ENCODE results near the gene EBF4.
"Not testable (repeated sequence)": the region's sequence is repeated elsewhere in the genome, so short reads cannot be mapped to it uniquely, and the experiment has no call there.

EBF4 gene

DNA sequence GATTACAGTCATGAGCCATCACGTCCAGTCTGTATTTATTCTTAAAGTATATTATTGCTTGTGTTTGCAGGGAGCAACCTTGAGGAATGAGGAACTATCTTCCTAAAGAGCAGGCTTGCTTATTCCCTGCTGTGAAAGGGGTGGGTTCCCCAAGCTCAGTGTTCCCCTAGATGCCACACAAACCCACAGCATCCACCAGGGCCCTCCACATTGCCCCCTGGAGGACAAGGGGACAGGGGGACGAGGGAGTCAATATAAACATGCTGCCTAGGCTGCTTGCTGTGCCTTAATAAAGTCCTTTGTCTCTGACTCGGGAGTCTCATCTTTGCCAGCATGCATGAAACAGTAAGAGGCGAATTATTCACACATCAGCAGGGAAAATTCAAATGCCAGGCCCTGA, 20.6 kb upstream of the EBF4 start:
- DNase-seq (ENCODE audit: low read depth in 1 of 2, low spot score in 1 of 2): no peak

DNA sequence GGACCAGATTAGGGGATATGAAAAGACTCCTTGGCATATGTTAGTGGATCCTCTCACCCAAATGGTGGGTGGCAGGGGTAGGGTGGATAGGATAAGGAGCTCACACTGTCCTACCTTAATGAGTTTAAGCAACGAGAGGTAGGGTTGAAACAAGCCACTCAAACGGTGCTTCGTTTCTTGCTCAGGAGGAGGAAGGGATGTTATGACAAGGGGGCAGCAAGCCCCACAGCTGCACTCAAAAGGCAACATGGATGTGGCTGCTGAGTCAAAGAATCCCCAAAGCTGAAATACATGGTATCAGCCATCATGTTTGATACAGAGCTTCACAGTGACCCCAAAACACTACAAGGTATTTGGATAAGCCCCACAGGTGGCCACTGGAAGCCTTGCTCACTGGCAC, 20.1 kb upstream of the EBF4 start:
- DNase-seq (ENCODE audit: low read depth in 1 of 2, low spot score in 1 of 2): no peak

DNA sequence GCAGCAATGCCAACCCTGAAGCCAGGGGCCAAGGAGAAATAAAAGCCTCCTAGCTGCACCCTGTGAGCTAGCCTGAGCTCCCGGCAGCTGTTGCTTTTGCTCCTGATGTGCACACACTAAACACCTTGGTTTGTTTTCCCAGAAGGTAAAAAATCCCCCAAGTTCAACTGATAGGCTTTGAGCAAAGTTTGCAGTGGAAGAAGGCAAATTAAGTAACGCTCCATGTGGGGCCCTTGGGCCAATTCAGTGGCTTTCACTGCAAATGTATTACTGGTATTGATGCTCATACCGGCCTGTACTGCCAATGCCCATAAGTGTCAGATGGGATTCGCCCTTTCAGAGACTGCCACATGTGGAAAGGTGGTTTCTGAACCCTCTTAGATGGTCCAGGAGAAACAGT, 19.1 kb upstream of the EBF4 start:
- no peak for DNase-seq (ENCODE audit: low read depth in 1 of 2, low spot score in 1 of 2)

DNA sequence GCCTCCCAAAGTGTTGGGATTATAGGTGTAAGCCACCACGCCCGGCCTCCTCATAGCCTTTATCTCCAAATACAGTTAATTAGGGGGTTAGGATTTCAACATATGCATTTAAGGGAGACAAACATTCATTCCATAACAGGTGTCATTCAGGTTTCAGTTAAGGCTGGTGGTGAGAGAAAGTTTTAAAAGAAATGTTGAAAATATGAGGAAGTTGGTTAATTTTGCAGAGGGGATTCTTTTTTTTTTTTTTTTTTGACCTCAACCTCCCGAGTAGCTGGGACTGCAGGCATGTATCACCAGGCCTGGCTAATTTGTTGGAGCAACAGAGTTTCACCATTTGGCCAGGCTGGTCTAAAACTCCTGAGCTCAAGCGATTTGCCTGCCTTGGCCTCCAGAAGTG, 12.5 kb upstream of the EBF4 start:
- DNase-seq (ENCODE audit: low read depth in 1 of 2, low spot score in 1 of 2): no peak

DNA sequence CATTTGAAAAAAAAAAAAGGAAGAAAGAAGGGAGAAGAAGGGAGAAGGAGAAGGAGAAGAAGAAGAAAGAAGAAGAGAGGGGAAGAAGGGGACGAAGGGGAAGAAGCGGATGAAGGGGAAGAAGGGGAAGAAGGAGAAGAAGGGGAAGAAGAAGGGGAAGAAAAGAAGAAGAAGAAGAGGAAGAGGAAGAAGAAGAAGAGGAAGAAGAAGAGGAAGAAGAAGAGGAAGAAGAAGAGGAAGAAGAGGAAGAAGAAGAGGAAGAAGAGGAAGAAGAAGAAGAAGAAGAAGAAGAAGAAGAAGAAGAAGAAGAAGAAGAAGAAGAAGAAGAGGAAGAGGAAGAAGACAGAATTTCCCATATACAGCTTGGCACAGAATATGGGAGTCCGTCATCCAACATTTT, 10.5 kb upstream of the EBF4 start:
- DNase-seq (ENCODE audit: low read depth in 1 of 2, low spot score in 1 of 2): not testable (repeated sequence)

DNA sequence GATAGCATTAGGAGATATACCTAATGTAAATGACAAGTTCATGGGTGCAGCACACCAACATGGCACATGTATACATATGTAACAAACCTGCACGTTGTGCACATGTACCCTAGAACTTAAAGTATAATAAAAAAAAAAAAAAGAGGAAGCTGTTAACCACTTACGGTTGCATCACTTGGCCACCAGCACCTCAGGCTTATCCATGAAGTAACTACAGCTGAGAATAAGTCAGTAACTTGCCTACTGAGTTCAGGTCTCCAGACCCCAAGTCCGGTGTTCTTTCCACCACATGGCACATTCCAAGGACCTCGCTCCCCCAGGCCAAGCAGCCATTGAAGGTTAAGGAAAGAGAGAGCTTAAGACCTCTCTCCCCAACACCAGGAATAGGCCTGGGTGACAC, 7.8 kb upstream of the EBF4 start:
- DNase-seq (ENCODE audit: low read depth in 1 of 2, low spot score in 1 of 2): not testable (repeated sequence)

DNA sequence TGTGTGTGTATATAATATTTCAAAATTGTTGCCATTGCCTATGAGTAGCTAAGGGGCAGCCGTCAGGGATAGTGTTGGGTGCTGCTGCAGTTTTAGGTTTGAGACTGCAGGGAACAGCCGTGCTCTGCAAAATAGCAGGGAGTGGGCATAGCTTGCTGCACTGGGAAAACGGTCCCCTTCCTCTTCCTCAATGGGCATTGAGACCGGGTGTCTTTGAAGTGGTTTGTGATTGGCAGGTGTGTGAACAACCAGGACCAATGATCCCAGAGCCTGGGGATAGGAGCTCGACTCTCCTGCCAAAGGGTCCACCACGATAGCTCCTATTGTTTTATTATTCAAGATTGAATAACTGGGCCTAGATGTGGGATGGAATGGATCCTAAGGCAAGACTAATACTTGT, 5.1 kb upstream of the EBF4 start:
- DNase-seq (ENCODE audit: low read depth in 1 of 2, low spot score in 1 of 2): no peak

DNA sequence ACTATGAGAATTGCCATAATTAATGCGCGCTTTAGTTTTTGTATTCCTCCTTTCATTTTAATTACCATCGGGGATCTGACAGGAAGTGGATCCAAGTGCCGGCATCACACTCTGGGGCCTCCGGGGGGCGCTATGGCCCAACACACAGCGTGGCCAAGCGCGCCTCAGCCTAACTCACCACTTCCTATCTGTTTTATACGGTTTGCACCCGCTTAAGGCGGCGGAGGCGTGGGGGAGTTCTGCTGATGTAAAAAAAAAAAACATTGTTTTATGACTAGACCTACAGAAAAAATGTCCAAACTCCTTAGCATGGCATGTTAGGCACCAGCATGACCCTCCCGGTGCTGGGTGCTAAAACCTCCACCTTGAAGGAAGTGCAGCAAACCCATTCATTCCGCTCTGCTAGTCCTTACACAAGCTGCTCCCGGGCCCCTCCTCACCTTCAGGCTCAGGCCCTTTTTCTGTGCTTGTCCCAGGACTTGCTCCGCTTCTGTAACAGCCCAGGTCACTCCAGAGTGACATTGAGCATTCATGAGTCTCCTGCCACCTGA, 4.5 kb upstream of the EBF4 start:
- DNase-seq (ENCODE audit: low read depth in 1 of 2, low spot score in 1 of 2): peak; percentile 59 to 64

DNA sequence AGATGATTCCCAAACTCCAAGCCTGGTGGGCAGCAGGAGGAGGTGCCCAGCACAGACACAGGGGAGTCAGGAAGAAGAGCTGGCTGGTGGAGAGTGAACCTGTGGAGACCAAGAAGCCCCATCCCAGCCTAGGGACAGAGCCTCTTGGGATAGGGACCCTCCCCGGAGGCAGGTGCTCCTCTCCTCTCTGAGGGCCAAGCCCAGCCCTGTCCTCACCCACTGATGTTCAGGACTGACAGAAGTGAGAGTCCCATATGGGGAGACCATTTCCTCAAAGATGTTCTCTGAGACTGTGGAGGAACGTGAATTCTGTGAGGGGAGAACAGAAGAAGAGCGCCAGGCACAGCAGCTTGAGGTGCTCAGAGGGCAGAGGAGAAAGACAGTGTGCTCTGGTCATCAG, 2.4 kb upstream of the EBF4 start:
- no peak for DNase-seq (ENCODE audit: low read depth in 1 of 2, low spot score in 1 of 2)

DNA sequence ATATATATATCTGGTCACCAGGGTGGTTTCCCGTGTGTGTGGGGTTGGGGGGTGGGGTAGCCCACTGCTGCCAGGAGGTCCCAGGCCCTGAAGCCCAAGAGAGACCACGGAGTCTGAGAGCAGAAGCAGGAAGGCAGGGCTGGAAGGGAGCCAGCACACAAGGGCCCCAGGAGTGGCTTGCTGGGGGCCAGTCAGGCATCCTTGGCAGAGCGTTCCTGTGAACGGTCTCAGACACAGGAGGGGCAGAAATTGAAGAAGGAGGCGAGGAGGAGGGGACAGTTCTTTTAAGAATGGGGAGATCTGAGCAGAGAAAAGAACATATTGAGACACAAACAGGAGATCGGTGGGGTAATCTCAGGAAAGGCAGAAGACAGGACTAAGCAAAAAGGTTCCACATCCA, 1.9 kb upstream of the EBF4 start:
- no peak for DNase-seq (ENCODE audit: low read depth in 1 of 2, low spot score in 1 of 2)

DNA sequence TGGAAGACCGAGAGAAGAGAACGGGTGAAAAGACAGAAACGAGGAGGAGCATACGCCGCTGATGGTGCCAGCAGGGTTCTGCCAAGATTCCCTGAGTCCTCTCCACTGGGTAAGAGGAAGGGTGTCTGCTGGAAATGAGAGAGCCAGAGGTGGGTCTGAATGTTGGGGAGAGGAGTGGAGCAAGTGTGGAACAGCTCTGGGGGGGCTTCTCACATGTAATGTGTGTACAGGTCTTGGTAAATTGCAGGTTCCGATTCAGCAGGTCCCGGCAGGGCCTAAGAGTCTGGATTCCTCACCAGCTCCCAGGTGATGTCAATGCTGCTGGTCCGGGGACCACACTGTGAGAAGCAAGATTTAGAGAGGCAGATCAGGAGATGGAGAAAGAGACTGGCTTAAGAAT, 1.5 kb upstream of the EBF4 start:
- no peak for DNase-seq (ENCODE audit: low read depth in 1 of 2, low spot score in 1 of 2)

DNA sequence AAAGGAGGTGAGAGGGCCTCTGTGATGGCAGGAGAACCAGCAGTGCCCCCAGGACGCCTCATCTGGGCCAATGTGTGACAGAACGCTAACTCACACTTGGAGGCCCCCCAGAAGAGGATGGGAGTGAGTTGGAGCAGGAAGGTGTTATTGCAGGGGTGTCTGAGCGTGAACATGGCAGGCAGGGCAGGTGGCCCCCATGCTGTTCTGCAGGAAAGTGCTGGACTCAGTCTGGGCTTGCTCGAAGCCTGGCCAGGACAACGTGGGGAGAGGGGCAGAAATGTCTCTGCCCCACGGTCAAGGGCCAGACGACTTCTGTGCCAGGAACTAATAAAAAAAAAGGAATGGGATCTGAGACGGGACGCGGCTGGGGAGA, 931 bp upstream of the EBF4 start:
- DNase-seq (ENCODE audit: low read depth in 1 of 2, low spot score in 1 of 2): no peak

DNA sequence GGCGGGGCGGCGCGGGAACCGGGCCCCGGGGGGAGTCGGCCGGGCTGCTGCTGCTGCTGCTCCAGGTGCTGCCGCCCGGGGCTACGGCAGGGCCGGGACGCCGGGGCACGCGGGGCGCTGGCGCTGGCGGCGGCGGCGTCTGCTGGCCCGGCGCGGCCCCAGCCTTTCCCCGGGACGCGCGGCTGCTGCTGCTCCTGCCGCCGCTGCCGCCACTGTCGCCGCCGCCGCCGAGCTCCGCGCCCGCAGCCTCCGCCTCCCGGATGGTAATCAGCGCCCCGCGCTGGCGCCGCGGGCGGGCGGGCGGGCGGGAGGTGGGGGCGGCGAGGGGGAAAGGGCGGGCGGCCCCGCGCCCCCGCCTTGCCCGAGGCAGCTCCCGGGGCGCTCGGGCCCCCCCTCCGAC, 306 bp downstream of the EBF4 start:
- no peak for DNase-seq (ENCODE audit: low read depth in 1 of 2, low spot score in 1 of 2)

DNA sequence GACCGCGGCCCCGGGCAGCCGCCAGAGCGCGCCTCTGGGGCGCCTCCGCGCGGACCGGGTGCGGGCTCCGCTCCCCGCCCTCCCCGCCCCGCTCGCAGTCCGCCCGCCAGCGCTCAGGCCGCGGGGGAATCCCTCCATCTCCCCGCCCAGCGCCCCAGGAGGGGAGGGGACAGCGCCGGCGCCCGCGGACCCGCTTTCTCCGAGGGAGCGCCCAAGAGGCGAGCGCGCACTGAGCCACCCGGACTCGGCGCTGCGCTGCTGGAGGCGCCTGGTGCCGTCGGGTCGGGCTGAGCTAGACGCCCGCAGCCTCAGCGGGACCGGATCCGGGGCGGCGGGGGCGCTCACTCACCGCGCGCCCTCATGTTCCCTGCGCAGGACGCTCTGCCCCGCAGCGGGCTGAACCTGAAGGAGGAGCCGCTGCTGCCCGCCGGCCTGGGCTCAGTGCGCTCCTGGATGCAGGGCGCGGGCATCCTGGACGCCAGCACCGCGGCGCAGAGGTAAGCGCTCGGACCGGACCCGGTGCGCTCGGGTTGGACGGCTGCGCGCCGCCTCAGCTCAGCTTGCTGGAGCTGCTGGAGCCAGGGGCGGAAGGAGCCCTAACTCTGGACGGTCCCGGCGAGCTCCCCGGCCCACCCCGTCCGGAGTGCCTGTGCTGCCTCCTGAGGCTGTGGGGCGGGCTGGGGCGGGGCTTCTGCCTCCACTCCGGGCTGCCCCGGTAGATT, 867 bp downstream of the EBF4 start:
- peak in 1 of 2 donors; percentile 36 for DNase-seq (ENCODE audit: low read depth in 1 of 2, low spot score in 1 of 2)

DNA sequence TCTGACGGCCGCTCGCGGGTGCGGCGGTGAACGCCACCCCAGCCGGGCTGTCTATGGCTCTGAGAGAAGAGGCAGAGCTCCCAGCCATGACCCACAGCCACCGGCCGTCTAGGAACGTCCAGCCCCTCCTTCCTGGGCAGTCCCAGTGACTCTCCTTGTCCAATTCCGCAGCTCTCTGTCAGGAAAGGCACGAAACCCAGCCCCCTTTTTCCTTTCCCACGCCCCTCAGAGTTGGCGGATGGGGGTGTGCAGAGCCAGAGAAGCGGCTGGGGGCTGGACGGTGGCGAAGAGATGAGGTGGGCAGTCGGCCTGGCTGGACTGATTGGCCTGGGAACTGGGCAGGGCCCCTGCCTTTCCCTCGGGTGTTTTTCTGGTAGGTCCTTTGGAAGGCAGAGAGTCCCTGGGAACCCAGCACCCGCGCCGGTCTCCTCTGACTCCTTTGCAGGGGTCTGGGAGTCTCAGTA, 1.5 kb downstream of the EBF4 start:
- DNase-seq (ENCODE audit: low read depth in 1 of 2, low spot score in 1 of 2): no peak

DNA sequence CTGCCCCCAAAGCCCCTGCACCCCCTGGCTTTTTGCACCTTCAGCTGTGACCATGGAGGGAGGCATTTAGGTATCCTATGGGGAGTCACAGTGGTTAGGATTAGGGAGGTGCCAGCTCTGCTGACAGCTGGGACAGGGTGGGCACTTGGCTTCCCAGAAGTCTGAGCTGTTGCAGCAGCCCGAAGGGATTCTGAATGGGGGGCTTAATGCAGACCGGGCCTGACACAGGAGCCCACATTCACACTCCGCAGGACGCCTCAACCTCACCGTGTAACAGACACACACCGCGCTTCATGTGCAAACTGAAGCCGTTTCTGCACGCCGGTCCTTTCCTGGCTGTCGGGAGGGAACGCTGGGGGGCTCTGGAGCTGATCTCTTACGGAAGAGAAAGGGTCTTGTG, 1.9 kb downstream of the EBF4 start:
- no peak for DNase-seq (ENCODE audit: low read depth in 1 of 2, low spot score in 1 of 2)

DNA sequence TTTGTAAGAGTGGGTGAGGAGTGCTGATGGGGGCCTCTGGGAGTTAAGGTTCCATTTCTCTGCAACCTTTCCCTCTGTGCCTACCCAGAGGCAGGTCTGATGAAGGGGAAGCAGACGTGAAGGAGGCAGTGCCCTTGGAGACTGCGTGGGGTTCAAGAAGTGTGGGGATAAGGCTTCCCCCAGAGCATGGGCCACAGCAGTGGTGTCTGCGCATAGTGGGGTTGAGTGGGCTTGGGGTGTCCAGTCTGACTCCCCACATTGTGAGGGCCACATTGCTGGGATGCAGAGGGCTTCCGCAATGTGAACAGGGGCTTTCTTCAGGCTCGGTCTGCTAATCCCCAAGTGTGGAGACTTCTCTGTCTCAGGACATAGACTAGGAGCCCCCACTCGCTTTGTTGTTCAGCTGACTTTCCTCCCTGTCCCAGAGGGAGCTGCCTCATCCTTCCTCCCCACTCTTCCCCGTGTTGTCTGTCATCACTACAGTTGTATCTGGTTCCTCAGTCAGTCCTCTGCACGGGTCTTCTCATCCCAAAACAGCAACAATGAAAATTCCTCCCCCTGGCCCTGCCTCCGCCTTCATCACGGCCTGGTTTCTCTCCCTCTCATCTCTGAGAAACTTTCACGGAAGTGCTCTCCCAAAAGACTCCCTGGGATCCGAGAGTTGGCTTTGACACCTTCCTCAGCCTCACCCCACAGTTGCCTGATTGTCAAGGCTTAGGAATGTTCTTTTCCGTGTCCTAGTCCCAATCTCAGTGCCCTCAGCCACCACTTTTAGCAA, 2.8 kb downstream of the EBF4 start:
- no peak for DNase-seq (ENCODE audit: low read depth in 1 of 2, low spot score in 1 of 2)

DNA sequence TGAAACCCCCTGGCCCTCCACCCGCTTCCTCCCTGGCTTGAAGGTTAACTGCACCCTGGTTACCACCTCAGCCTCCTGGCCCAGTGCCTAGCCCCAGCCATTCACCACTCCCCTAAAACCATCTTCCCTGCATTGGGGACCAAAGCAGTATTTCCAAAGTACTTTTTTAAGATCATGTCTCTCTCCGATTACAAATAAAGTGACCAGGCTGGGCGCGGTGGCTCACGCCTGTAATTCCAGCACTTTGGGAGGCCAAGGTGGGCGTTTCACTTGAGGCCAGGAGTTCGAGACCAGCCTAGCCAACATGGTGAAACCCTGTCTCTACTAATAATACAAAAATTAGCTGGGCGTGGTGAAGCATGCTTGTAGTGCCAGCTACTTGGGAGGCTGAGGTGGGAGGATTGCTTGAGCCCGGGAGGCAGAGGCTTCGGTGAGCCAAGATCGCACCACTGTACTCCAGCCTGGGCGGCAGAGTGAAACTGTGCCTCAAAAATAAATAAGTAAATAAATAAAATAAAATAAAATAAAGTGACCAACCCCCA, 3.5 kb downstream of the EBF4 start:
- DNase-seq (ENCODE audit: low read depth in 1 of 2, low spot score in 1 of 2): not testable (repeated sequence)

DNA sequence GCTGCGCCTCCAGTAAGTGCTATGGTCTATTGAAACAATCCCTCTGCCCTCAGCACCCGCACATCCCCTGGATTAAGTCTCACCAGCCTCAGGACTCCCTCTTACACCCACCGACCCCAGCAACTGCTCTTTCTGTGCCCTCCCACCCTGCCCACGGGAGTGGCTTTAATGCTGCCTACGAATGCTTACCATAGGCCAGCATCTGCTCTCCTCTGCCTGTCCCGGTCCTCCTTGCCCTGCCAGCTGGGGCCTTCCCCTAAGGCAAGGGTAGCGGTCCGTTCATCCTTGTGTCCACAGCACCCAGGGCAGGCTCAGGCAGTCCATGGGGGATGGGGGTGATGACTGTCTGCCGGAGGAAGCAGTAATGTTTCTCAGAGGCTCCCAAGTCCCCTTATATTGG, 4.1 kb downstream of the EBF4 start:
- DNase-seq (ENCODE audit: low read depth in 1 of 2, low spot score in 1 of 2): no peak

DNA sequence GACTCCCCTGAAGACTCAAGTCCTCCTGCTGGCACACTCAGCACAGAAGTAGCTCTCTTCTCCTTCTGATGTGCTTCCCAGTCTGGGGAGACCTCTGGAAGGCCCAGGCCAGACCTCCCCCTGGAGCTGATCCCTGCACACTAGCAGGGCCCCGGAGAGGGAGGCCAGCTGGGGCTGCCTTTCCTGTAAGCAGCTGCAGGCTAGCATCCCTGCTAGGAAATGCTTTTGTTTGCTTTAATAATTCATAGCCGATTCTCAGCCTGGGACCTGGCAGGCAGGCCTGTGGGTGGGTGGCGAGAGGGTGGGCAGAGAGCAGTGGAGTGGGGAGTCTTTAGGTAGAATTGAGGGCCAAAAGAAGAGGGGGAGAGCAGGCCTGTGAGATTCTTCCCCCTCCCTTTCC, 5.2 kb downstream of the EBF4 start:
- no peak for DNase-seq (ENCODE audit: low read depth in 1 of 2, low spot score in 1 of 2)

DNA sequence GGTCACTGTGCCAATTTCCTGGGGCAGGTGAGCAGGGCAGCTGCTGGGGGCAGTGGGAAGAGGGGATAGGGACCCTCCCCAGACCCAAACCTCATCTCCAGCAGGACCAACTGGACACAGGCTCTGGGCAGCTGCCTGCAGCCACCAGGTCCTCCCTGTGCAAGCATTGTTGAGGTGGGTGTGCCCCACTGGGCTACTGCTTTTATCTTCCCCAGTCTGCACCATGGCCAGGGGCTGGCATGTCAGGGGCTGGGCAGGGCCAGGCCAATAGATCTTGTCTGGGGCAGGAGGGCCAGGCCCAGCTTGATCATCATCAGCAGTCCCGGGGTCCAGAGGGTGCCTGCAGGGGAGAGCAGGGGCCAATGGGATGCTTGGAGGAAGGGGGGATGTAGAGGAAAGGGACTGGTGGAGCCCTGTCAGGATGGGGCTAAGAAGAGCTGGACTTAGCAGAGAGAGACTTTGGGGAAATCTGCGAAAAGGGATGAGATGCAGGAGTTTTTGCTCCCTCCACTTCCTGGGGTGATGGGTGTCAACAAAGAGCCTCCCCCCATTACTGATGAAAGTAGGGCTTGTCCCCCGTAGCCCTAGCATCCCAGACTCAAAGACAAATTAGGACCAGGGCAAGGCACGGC, 5.7 kb downstream of the EBF4 start:
- no peak for DNase-seq (ENCODE audit: low read depth in 1 of 2, low spot score in 1 of 2)

DNA sequence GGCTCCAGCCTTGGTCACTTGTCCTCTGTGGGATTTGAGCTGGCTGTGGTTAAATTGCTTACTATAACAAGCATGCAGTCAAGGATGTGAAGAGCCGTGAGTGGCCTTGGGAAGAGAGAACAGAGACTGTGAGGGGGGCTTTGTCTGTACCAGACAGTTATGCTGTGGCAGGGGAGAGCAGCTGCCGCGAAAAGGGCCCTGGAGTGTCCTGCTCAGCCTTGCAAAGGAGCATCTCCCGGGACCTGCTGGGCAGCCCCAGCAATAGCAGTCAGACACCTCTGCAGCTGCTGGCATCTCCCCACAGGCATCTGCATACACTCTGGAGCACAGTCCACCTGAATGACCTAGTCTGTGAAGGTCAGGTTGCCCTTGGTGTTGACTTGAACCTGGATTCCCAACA, 6.3 kb downstream of the EBF4 start:
- DNase-seq (ENCODE audit: low read depth in 1 of 2, low spot score in 1 of 2): no peak

Measured in stimulated activated CD4-positive, alpha-beta T cell treated with anti-CD3 and anti-CD28 coated beads, Interleukin-15, amount 100 ng/mL, for 1 hour (primary cell).